Measurements from ENCODE around the gene ATP6V0E1. TPM values are rescaled to one million over a fixed set of nuclear protein-coding genes. Genes with fewer than 3 reads are reported as not detected.

Gene ATP6V0E1
- total RNA-seq, 4 donors from 2014 or later = 170 to 254 (median 198) TPM

DNA sequence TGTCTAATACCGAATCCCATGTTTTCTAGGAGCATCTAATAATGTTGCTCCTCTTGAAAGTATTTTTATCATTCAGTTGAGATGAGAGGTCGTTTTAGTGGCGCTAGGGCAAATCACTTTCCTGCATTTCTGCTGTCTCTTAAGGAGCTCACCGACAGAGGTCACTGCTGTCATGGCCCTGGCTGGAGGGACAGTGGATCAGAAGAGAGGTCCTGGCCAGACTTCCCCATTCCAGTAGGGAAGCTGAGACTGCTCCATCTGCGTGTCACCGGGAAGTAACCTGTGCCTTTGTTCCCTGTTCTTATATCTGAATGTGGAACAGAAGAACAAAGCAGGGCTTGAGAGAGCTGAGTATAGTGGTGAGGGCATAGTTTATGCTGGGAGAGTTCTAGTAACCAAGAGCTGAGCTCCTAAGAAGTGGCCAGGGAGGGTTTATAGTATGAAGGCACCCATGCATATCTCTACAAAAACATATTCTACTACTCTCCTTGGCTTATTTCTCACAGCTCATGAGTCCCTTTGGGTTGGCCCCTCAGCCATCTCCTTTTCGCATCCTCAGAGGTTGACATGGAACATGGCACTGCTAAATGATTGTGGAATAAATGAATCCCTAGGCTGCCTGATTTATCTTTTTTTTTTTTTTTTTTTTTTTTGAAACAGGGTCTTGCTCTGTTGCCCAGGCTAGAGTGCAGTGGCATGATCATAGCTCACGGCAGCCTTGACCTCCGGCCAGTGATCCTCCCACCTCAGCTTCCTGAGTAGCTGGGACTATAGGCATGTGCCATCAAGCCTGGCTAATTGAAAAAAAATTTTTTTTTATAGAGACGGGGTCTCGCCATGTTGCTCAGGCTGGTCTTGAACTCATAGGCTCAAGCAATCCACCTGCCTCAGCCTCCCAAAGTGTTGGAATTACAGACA lies 27.2 kb downstream of the ATP6V0E1 start:
- peak; percentile 71 to 78 for DNase-seq

DNA sequence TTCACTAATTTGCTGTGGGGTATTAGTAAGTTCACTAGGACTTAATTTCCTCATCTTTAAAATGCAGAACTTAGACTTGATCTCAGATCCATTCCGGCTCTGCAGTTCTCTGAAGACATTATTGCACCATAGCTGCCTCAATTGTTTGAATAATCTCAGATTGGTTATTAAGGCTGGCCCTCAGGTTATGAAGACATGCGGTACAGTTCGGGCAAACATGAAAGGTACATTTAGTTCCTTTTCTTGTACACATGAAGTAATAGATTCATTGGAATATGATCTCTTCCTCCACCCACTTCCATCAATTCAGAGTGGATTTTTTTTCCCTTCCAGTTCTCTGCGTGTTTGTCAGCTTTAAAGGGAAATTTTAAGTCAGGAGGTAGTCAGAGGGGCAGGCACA lies 28.0 kb downstream of the ATP6V0E1 start:
- intact Hi-C loops (cut with DNase I) = loop anchor here (10.0 kb wide), 1 partner anchor 133 kb away; the partner anchor contains the start of gene BNIP1
- no peak for TF ChIP-seq POLR2A (IDR thresholded peaks at IDR 0.05)
- TF ChIP-seq, protein P1, sequence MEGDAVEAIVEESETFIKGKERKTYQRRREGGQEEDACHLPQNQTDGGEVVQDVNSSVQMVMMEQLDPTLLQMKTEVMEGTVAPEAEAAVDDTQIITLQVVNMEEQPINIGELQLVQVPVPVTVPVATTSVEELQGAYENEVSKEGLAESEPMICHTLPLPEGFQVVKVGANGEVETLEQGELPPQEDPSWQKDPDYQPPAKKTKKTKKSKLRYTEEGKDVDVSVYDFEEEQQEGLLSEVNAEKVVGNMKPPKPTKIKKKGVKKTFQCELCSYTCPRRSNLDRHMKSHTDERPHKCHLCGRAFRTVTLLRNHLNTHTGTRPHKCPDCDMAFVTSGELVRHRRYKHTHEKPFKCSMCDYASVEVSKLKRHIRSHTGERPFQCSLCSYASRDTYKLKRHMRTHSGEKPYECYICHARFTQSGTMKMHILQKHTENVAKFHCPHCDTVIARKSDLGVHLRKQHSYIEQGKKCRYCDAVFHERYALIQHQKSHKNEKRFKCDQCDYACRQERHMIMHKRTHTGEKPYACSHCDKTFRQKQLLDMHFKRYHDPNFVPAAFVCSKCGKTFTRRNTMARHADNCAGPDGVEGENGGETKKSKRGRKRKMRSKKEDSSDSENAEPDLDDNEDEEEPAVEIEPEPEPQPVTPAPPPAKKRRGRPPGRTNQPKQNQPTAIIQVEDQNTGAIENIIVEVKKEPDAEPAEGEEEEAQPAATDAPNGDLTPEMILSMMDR (IDR thresholded peaks at IDR 0.05) = no peak
- no peaks in the 10 kb centered on the region for H3K27me3 ChIP-seq
- H3K4me1 ChIP-seq = peaks cover 47 to 55% of the 10 kb centered on the region in 2 donors
- DNase-seq = no peak
- H3K36me3 ChIP-seq = no peaks in the 10 kb centered on the region
- peak overlapping the region; percentile 28 to 68 (median 39) for H3K27ac ChIP-seq
- WGBS, 2 donors = 82% methylated on average over 4 of the region's 4 CpGs
- no peak overlapping the region for H3K4me3 ChIP-seq (replicated peaks in 1 of 3)
- H3K9me3 ChIP-seq = no peaks in the 10 kb centered on the region

More for the DNA sequence above, 27.2 kb downstream of the ATP6V0E1 start:
- no peaks in the 10 kb centered on the region for H3K27me3 ChIP-seq
- intact Hi-C loops (cut with DNase I) = loop anchor here (10.0 kb wide), 1 partner anchor 134 kb away; the partner anchor contains the start of gene BNIP1
- TF ChIP-seq, protein P1 (IDR thresholded peaks at IDR 0.05) = peak; percentile 21 to 79 (median 68)
- no peak for TF ChIP-seq POLR2A (IDR thresholded peaks at IDR 0.05)
- peaks cover 44 to 49% of the 10 kb centered on the region in 2 donors for H3K4me1 ChIP-seq
- no peak overlapping the region for H3K4me3 ChIP-seq (replicated peaks in 1 of 3)
- H3K27ac ChIP-seq = peak overlapping the region; percentile 28 to 68 (median 39)
- H3K9me3 ChIP-seq = no peaks in the 10 kb centered on the region
- H3K36me3 ChIP-seq = no peaks in the 10 kb centered on the region
- WGBS, 2 donors = 47 to 56% methylated on average over 11 of the region's 11 CpGs

DNA sequence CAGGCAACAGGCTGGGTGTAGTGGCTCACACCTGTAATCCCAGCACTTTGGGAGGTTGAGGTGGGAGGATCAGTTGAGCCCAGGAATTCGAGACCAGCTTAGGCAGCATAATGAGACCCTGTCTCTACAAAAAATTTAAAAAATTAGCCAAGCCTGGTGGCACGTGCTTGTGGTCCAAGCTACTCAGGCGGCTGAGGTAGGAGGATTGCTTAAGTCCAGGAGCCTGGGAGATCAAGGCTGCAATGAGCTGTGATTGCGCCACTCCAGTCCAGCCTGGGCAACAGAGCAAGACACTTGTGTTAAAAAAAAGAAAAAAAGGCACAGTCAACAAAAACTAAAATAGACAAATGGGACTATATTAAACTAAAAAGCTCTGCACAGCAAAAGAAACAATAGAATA lies 29.3 kb downstream of the ATP6V0E1 start:
- DNase-seq = peak; percentile 61 to 69
- Histone ChIP-seq H3K27me3 (no peaks in the 10 kb centered on the region), H3K4me3 (replicated peaks in 1 of 3) (no peak overlapping the region), H3K9me3 (no peaks in the 10 kb centered on the region), H3K27ac (peak overlapping the region; percentile 27 to 42 (median 39)), H3K36me3 (no peaks in the 10 kb centered on the region), H3K4me1 (peaks cover 56 to 57% of the 10 kb centered on the region in 2 donors)
- intact Hi-C loops (cut with DNase I) = loop anchor here (10.0 kb wide), 1 partner anchor 132 kb away; the partner anchor contains the start of gene BNIP1
- WGBS, 2 donors = 61 to 75% methylated on average over 4 of the region's 4 CpGs
- no peak for TF ChIP-seq POLR2A (IDR thresholded peaks at IDR 0.05)
- TF ChIP-seq, protein P1 (IDR thresholded peaks at IDR 0.05) = no peak

DNA sequence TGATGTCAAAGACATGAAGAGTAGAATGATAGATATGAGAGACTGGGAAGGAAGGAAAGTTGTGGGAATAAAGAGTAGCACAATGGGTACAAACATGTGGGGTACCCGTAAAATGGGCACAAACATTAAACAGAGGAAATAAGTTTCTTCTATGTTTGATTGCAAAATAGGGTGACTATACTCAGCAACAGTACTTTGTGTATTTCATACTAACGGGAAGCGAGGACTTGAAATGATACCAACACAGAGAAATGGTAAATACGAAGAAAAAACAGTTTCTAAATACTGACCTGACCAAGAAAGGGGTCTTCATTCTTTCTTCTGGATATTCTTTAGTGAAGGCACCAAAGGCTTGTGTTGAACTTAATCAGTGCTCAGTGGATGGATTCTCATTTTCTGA lies 31.1 kb downstream of the ATP6V0E1 start:
- intact Hi-C loops (cut with DNase I) = loop anchor here (10.0 kb wide), 1 partner anchor 130 kb away; the partner anchor contains the start of gene BNIP1
- no peak for DNase-seq
- WGBS, 2 donors = 93 to 94% methylated on average over 4 of the region's 4 CpGs
- Histone ChIP-seq H3K27me3 (no peaks in the 10 kb centered on the region), H3K9me3 (no peaks in the 10 kb centered on the region), H3K36me3 (no peaks in the 10 kb centered on the region), H3K27ac (peak overlapping the region; percentile 88 to 99 (median 90)), H3K4me3 (replicated peaks in 1 of 3) (no peak overlapping the region), H3K4me1 (peaks cover 70 to 73% of the 10 kb centered on the region in 2 donors)
- no peak for TF ChIP-seq POLR2A (IDR thresholded peaks at IDR 0.05)
- TF ChIP-seq, protein P1 (IDR thresholded peaks at IDR 0.05) = no peak
